PC-9 (cell line): ENCODE results near the gene TECPR1. TPM values are rescaled to one million over a fixed set of nuclear protein-coding genes. Genes with fewer than 3 reads are reported as not detected.

Source experiments
- BruUV-seq: library from RNA; stranded (reverse); fragments of 400-500 nt; replicated peaks from 2 replicates; lab custom pipeline; 2021; lab: Mats Ljungman, UMichigan
- CTCF ChIA-PET: fragments of 300-600 bp; sonication (Branson Sonifier 250); formaldehyde crosslinking; loops from one replicate; lab custom pipeline; 2022; ENCODE audit warnings: antibody characterized with exemption; lab: Charles Lee
- POLR2A ChIA-PET: fragments of 300-600 bp; sonication (Branson Sonifier 250); formaldehyde crosslinking; loops from one replicate; lab custom pipeline; 2022; ENCODE audit warnings: antibody characterized with exemption; ENCODE audit not compliant: unreplicated experiment; lab: Charles Lee
- DNase-seq, 2 experiments: peaks; one replicate each; pipeline versions ENCODE4 v3.0.0 to v3.0.0-alpha.2; 2015 to 2022; ENCODE audit warnings: mixed read lengths in 1 of 2
- H2AFZ ChIP-seq: fragments of 200-600 bp; sonication (generic); 2 replicates; pipeline ENCODE4 v1.8.1; 2017; ENCODE audit warnings: antibody characterized with exemption
- H3F3A ChIP-seq: fragments of 200-600 bp; sonication (generic); 2 replicates; pipeline ENCODE4 v1.8.1; 2017; ENCODE audit warnings: antibody characterized with exemption, mild to moderate bottlenecking, low read depth; ENCODE audit not compliant: insufficient read depth
- H3K27ac ChIP-seq: fragments of 200-600 bp; sonication (generic); 2 replicates; pipeline ENCODE4 v1.6.1; 2016; ENCODE audit warnings: mixed run types
- H3K27me3 ChIP-seq: fragments of 200-600 bp; sonication (generic); 2 replicates; pipeline ENCODE4 v1.6.1; 2016; ENCODE audit warnings: low read depth, mixed run types; ENCODE audit not compliant: insufficient read depth
- H3K36me3 ChIP-seq: fragments of 200-600 bp; sonication (generic); 2 replicates; pipeline ENCODE4 v1.6.1; 2016; ENCODE audit warnings: low read depth, mixed run types
- H3K4me1 ChIP-seq: fragments of 200-600 bp; sonication (generic); replicated peaks from 2 replicates; pipeline ENCODE4 v1.6.1; 2016; ENCODE audit warnings: mixed run types; ENCODE audit not compliant: insufficient read depth
- H3K4me2 ChIP-seq: fragments of 200-600 bp; sonication (generic); 2 replicates; pipeline ENCODE4 v1.6.1; 2017; ENCODE audit warnings: mixed run types
- H3K4me3 ChIP-seq: fragments of 200-600 bp; sonication (generic); 2 replicates; pipeline ENCODE4 v1.6.1; 2016; ENCODE audit warnings: mixed run types
- H3K79me2 ChIP-seq: fragments of 200-600 bp; sonication (generic); 2 replicates; pipeline ENCODE4 v1.6.1; 2017; ENCODE audit warnings: low read depth, mixed run types
- H3K9me2 ChIP-seq: fragments of 200-600 bp; sonication (generic); 2 replicates; pipeline ENCODE4 v1.8.1; 2017; ENCODE audit warnings: mild to moderate bottlenecking; ENCODE audit not compliant: insufficient read depth
- H3K9me3 ChIP-seq: fragments of 200-600 bp; sonication (generic); 2 replicates; pipeline ENCODE4 v1.8.1; 2016; ENCODE audit warnings: low read depth; ENCODE audit not compliant: insufficient read depth
- H4K20me1 ChIP-seq: fragments of 200-600 bp; sonication (generic); 2 replicates; pipeline ENCODE4 v1.8.1; 2017; ENCODE audit not compliant: insufficient read depth
- EZH2 ChIP-seq: fragments of 200-600 bp; sonication (generic); IDR thresholded peaks from 2 replicates; pipeline ENCODE4 v1.8.0; 2017; ENCODE audit warnings: antibody characterized with exemption, low read depth
- intact Hi-C: fragments of 100-400 bp; cut with micrococcal nuclease; formaldehyde crosslinking; loops from one replicate; pipeline ENCODE4 v1.10.0; 2022; ENCODE audit not compliant: unreplicated experiment
- total RNA-seq: library from RNA; stranded (reverse); gene quantifications from 2 replicates; pipeline ENCODE4 v1.2.3, GENCODE V29; 2021
- TF ChIP-seq, protein P1 (sequence below): fragments of 200-600 bp; sonication (generic); conservative IDR thresholded peaks from 2 replicates; pipeline ENCODE4 v1.6.1; 2017; ENCODE audit warnings: mixed run types, antibody characterized with exemption, mild to moderate bottlenecking, moderate library complexity

TECPR1 gene
- total RNA-seq, 1 experiment from 2014 or later, result 22.7 TPM

DNA sequence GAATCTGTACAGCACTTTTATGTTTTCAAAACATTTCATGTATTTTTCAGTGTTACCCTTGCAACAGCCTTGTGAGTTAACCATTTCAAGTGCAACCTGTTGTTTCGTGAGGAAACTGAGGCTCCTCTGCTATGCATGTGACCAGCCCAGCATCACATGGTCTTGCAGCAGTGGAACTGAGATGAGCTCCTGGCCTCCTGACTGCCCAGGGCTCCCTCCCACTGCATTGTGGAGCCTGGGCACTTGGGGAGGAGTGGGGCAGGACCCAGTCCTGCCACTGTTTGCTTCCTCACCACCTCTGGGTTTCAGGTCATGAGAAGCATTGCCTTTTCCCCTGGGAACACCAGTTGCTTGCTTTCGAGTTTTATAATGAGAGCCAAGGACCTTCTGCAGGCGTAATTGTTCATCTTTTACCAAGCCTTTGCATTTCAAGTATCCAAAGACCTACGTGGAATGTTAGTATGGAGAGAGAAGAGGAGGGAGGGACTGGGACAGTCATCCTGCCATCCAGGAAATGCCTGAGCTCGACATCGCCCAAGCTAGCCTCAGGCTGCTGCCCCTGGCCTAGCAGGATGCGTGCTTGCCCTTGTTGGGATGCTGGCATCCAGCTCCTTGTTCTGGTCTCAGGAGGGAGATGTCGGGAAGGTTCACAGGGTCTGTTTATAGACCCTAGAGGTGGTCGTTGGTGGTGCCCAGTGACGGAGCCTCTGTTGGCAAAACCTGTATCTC, 73.1 kb downstream of the TECPR1 start:
- Histone ChIP-seq H3K4me1 (peaks cover 11% of the 10 kb centered on the region; the same call in 1 of the 2 replicates), H3K4me3 (no peak overlapping the region), H3K36me3 (no peaks in the 10 kb centered on the region; the same call in 1 of the 2 replicates), H3K27ac (no peak overlapping the region), H3K79me2 (no peaks in the 10 kb centered on the region; the same call in 1 of the 2 replicates), H4K20me1 (peaks cover 11% of the 10 kb centered on the region), H3F3A (no peaks in the 10 kb centered on the region), H2AFZ (no peak overlapping the region), H3K27me3 (no peaks in the 10 kb centered on the region), H3K9me3 (no peaks in the 10 kb centered on the region), H3K4me2 (no peak overlapping the region), H3K9me2 (no peaks in the 10 kb centered on the region)
- TF ChIP-seq, protein P1, sequence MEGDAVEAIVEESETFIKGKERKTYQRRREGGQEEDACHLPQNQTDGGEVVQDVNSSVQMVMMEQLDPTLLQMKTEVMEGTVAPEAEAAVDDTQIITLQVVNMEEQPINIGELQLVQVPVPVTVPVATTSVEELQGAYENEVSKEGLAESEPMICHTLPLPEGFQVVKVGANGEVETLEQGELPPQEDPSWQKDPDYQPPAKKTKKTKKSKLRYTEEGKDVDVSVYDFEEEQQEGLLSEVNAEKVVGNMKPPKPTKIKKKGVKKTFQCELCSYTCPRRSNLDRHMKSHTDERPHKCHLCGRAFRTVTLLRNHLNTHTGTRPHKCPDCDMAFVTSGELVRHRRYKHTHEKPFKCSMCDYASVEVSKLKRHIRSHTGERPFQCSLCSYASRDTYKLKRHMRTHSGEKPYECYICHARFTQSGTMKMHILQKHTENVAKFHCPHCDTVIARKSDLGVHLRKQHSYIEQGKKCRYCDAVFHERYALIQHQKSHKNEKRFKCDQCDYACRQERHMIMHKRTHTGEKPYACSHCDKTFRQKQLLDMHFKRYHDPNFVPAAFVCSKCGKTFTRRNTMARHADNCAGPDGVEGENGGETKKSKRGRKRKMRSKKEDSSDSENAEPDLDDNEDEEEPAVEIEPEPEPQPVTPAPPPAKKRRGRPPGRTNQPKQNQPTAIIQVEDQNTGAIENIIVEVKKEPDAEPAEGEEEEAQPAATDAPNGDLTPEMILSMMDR, result no peak
- no peak for TF ChIP-seq EZH2
- BruUV-seq, result no TSS peak
- intact Hi-C loops, result no loop called here
- ChIA-PET POLR2A (interaction anchor here (0.5 to 0.7 kb wide), 2 partner anchors 12 to 733 kb away, joined by 3 read pairs; no protein-coding TSS in a partner anchor), CTCF (interaction anchor here (0.8 to 1.1 kb wide), 2 partner anchors 11 to 158 kb away, joined by 3 to 4 read pairs; no protein-coding TSS in a partner anchor)
- no peak for DNase-seq

DNA sequence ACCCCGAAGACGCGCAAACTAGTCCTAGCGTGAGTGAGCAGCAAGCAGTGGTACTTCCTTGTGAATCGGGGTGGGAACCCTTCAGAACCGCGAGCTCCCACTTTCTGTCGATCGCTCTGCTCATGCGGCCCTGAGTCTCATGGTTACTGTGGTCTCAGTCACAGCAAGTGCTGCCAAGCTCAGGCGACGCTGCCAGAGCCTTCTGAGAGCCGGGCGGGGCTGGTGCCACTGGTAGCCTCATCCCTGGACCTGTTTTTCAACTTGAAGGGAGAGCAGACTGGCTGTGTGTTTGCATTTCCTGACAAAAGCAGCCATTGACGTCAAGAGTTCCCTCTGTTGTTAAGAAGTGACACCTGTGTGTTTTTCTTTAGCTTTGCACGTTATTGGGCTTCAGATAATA, 73.7 kb downstream of the TECPR1 start:
- Histone ChIP-seq H2AFZ (no peak overlapping the region), H3K4me1 (peaks cover 11% of the 10 kb centered on the region; the same call in 1 of the 2 replicates), H3F3A (0 out of 2 replicates have a peak, but pooled peaks cover 3% of the 10 kb centered on the region), H3K27ac (no peak overlapping the region), H4K20me1 (peaks cover 11% of the 10 kb centered on the region), H3K27me3 (no peaks in the 10 kb centered on the region), H3K9me2 (no peaks in the 10 kb centered on the region), H3K9me3 (no peaks in the 10 kb centered on the region), H3K36me3 (peaks cover 2% of the 10 kb centered on the region; the same call in 1 of the 2 replicates), H3K4me3 (no peak overlapping the region), H3K79me2 (no peaks in the 10 kb centered on the region; the same call in 1 of the 2 replicates), H3K4me2 (no peak overlapping the region)
- peak; percentile 66 to 83 for DNase-seq
- intact Hi-C loops, result no loop called here
- CTCF ChIA-PET, result interaction anchor here (0.8 to 1.1 kb wide), 2 partner anchors 10 to 157 kb away, joined by 3 to 4 read pairs; no protein-coding TSS in a partner anchor
- no peak for TF ChIP-seq EZH2
- TF ChIP-seq, protein P1, result no peak
- POLR2A ChIA-PET, result interaction anchor here (0.5 to 0.6 kb wide), 3 partner anchors 157 to 733 kb away, joined by 3 to 6 read pairs (median 6); no protein-coding TSS in a partner anchor
- no TSS peak for BruUV-seq

DNA sequence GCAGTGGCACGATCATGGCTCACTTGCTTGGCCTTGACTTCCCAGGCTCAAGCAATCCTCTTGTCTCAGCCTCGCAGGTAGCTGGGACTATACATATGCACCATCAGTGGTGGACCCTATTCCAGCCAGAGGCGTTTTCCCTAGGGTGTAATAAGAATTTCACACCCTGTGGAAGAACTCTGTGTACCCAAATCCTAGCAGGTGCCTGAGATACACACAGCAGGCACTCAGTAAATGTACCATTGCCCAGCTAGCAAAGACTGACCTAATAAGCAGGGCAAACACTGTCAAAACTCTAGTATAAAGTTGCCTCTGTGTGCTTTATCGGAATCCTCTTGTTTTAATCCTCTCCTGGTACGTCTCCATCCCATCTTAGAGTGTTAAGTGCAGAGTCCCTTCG, 74.5 kb downstream of the TECPR1 start:
- H3K9me2 ChIP-seq, result no peaks in the 10 kb centered on the region
- ChIA-PET POLR2A (interaction anchor here (0.5 kb wide), 1 partner anchor 240 kb away, joined by 6 read pairs; no protein-coding TSS in a partner anchor), CTCF (interaction anchor here (1.1 kb wide), 1 partner anchor 156 kb away, joined by 4 read pairs; no protein-coding TSS in a partner anchor)
- no peak overlapping the region for H3K4me3 ChIP-seq
- H3F3A ChIP-seq, result 0 out of 2 replicates have a peak, but pooled peaks cover 7% of the 10 kb centered on the region
- intact Hi-C loops, result no loop called here
- DNase-seq, result no peak
- no peak overlapping the region for H3K4me2 ChIP-seq
- TF ChIP-seq, protein P1, result no peak
- TF ChIP-seq EZH2, result no peak
- H3K36me3 ChIP-seq, result peaks cover 6% of the 10 kb centered on the region
- BruUV-seq, result no TSS peak
- peaks cover 6% of the 10 kb centered on the region for H4K20me1 ChIP-seq
- H3K27me3 ChIP-seq, result no peaks in the 10 kb centered on the region
- no peaks in the 10 kb centered on the region; the same call in 1 of the 2 replicates for H3K79me2 ChIP-seq
- H3K9me3 ChIP-seq, result no peaks in the 10 kb centered on the region
- H2AFZ ChIP-seq, result no peak overlapping the region
- no peak overlapping the region for H3K27ac ChIP-seq
- peaks cover 11% of the 10 kb centered on the region; the same call in 1 of the 2 replicates for H3K4me1 ChIP-seq
